ENCODE measurements around the gene KHDC1. TPM values are rescaled to one million over a fixed set of nuclear protein-coding genes. Genes with fewer than 3 reads are reported as not detected.

Gene KHDC1
- total RNA-seq, 120 experiments from 2014 or later = 6.7 to 19.4 (median 13.0) TPM

Other genes with a start within 250 kb of the KHDC1 start
- 1 to 10 TPM in 60 of 120 experiments, under 1 TPM in 13, not detected in 47; 0.78 to 3.9 (median 1.5) TPM for gene KHDC1L, start 37.7 kb downstream of the KHDC1 start, total RNA-seq
- not detected for gene DPPA5, start 91.1 kb upstream of the KHDC1 start, total RNA-seq
- gene KHDC3L, start 99.5 kb upstream of the KHDC1 start, total RNA-seq = 1 to 10 TPM in 2 of 120 experiments, under 1 TPM in 21, not detected in 97; 0.45 to 1.3 (median 0.63) TPM
- 1 to 10 TPM in 2 of 120 experiments, under 1 TPM in 4, not detected in 114; 0.38 to 1.7 (median 0.79) TPM for gene OOEP, start 106.7 kb upstream of the KHDC1 start, total RNA-seq
- gene DDX43, start 131.6 kb upstream of the KHDC1 start, total RNA-seq = 1 to 10 TPM in 11 of 120 experiments, under 1 TPM in 47, not detected in 62; 0.13 to 2.4 (median 0.59) TPM
- gene CGAS, start 189.1 kb upstream of the KHDC1 start, total RNA-seq = 1 to 10 TPM in 111 of 120 experiments, under 1 TPM in 9; 0.48 to 6.7 (median 1.7) TPM
- 10 to 100 TPM; 25.5 to 56.6 (median 37.6) TPM for gene MTO1, start 198.5 kb upstream of the KHDC1 start, total RNA-seq